Right lobe of liver (tissue), 6 donors: ENCODE data around the gene OR13J1. TPM values are rescaled to one million over a fixed set of nuclear protein-coding genes. Genes with fewer than 3 reads are reported as not detected.

Source experiments
- ATAC-seq, 4 donors: fragments of 200-7000 bp; cut with Tn5 transposase; one replicate each; pipeline ENCODE4 v1.9.1; 2020; ENCODE audit warnings: mild to moderate bottlenecking in 4 of 4, moderate library complexity in 4 of 4
- DNase-seq, 3 donors: peaks; one replicate each; pipeline ENCODE4 v3.0.0-alpha.2; 2020
- H3K27ac ChIP-seq, 3 donors: fragments of 200-600 bp; one replicate each; pipeline ENCODE4 v1.8.0; 2022
- H3K27me3 ChIP-seq, 2 donors: fragments of 200-600 bp; one replicate each; pipeline ENCODE4 v1.8.0; 2022
- H3K36me3 ChIP-seq, 4 donors: fragments of 200-600 bp; sonication (generic) in 1 of 4; one replicate each; pipeline versions ENCODE4 v1.5.1 to v1.8.0; 2017 to 2022; ENCODE audit warnings: control low read depth in 1 of 4
- H3K4me1 ChIP-seq, 4 donors: fragments of 200-600 bp; sonication (generic) in 1 of 4; one replicate each; pipeline versions ENCODE4 v1.5.1 to v1.8.0; 2017 to 2022; ENCODE audit warnings: control low read depth in 1 of 4
- H3K4me3 ChIP-seq, 3 donors: fragments of 200-600 bp; one replicate each; pipeline ENCODE4 v1.8.0; 2022
- H3K9me3 ChIP-seq, 4 donors: fragments of 200-600 bp; sonication (generic) in 1 of 4; one replicate each; pipeline versions ENCODE4 v1.5.1 to v1.8.0; 2017 to 2022; ENCODE audit warnings: control low read depth in 1 of 4
- POLR2A ChIP-seq: fragments of 450-650 bp; IDR thresholded peaks from one replicate; pipeline ENCODE4 v1.6.1; 2017; ENCODE audit warnings: antibody characterized with exemption, mild to moderate bottlenecking
- WGBS: methylation state at CpG from one replicate; pipeline ENCODE4 v1.1.6; 2018; ENCODE audit warnings: low coverage, low lambda C conversion rate; ENCODE audit not compliant: insufficient coverage; ENCODE audit errors: missing lambda C conversion rate; 5-methylcytosine and 5-hydroxymethylcytosine counted together
- intact Hi-C, 2 donors: fragments of 100-400 bp; cut with DNase I; formaldehyde crosslinking; loops; one replicate each; pipeline versions ENCODE4 v1.11.2 to v1.14.1; 2022
- total RNA-seq, 6 experiments: library from RNA; depleted of rRNA in 2 of 6; stranded (reverse); fragments of >200 nt in 2 of 6; fragmentation: NEBNext Ultra II Directional in 3 of 6; extraction: Animal tissue kit (Norgen Biotek cat#: 25700) in 3 of 6; gene quantifications; one replicate each; pipeline versions ENCODE4 v1.1.0 to v1.2.4, GENCODE V29; 2016 to 2023
- TF ChIP-seq, protein P1 (sequence below), 4 donors: fragments of 200-600 bp in 3 of 4; fragments of 450-650 bp in 1 of 4; IDR thresholded peaks; one replicate each; pipeline versions ENCODE4 v1.5.1 to v1.8.0; 2016 to 2022; ENCODE audit warnings: antibody characterized with exemption in 4 of 4, mild to moderate bottlenecking in 2 of 4
- donor health status: DM: no; HTN: yes; CAD: no.
- donor health status: DM: no; HTN: no; CAD: no.
- donor health status: DM: no; HTN: no; CAD: no.
- donor health status: DM: no; HTN: yes; CAD: no.
- donor health status: DM: no; HTN: yes; CAD: no.

Gene OR13J1
- total RNA-seq, 6 experiments from 2014 or later = not detected

DNA sequence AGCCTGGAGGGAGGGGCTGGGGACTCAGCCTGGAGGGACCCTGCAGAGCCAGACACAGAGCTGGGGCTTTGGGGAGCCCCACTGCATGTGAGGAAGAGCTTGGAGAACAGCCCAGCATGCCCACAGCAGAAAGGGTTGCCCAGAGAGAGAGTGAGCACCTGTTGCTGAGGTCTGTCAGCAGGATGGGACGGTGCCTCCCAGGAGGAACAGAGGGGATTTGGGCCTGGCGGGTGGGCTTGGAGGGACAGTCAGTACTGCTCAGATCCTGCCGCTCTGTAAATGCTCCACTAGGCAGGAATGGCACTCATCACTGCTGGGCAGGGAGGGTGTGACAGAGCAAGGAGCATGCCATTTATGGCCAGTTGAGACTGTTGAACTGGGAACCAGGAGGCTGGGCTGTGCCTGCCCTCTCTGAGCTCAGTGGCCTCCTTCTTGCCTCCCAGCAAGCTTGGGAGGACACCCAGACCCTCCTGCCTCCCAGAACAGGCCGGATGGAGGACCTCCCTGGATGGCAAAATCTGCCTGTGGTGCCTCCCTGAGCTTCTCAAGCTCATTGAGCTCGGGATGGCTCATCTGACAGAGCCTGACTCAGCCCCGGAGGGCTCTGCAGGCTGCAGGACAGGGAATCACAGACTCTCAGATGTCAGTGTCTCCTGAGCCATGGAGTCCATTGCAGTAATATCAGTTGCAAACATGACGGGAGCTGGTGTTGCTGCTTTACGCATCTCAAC lies 35.0 kb upstream of the OR13J1 start:
- Histone ChIP-seq H3K4me3 (no peak overlapping the region), H3K4me1 (peaks cover 0 to 41% (median 18%) of the 10 kb centered on the region in 4 donors), H3K9me3 (no peaks in the 10 kb centered on the region), H3K27ac (peak overlapping the region; percentile 58 to 67 (median 66)), H3K36me3 (no peaks in the 10 kb centered on the region), H3K27me3 (no peaks in the 10 kb centered on the region)
- DNase-seq (no peak), ATAC-seq (no peak)
- TF ChIP-seq, protein P1, sequence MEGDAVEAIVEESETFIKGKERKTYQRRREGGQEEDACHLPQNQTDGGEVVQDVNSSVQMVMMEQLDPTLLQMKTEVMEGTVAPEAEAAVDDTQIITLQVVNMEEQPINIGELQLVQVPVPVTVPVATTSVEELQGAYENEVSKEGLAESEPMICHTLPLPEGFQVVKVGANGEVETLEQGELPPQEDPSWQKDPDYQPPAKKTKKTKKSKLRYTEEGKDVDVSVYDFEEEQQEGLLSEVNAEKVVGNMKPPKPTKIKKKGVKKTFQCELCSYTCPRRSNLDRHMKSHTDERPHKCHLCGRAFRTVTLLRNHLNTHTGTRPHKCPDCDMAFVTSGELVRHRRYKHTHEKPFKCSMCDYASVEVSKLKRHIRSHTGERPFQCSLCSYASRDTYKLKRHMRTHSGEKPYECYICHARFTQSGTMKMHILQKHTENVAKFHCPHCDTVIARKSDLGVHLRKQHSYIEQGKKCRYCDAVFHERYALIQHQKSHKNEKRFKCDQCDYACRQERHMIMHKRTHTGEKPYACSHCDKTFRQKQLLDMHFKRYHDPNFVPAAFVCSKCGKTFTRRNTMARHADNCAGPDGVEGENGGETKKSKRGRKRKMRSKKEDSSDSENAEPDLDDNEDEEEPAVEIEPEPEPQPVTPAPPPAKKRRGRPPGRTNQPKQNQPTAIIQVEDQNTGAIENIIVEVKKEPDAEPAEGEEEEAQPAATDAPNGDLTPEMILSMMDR (IDR thresholded peaks at IDR 0.05) = no peak
- no peak for TF ChIP-seq POLR2A
- intact Hi-C loops = loop anchor here in 1 of 2 donors (5.0 kb wide), 1 partner anchor 37 kb away; no protein-coding TSS in a partner anchor
- WGBS = 68% methylated on average over 3 of the region's 8 CpGs

DNA sequence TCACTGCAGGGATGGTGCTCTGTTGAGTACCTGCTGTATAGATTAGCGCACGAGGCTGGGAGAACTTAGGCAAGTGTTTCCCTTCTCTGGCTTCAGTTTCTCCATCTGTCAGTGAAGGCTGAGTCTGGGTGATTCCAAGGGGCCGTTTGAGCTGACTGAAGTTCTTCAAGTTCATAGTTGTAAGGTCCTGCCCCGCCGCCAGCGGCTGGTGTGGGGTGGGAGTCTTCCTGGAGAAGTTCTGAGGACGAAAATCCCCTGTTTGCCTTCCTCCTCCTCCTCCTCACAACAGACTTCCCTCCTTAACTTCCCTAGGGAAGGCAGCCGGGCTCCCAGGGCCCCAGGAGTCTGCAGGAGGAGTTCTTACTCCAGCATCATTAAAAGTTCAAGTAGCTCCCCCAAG lies 34.1 kb upstream of the OR13J1 start:
- no peak for DNase-seq
- no peaks in the 10 kb centered on the region for H3K27me3 ChIP-seq
- H3K4me1 ChIP-seq = peaks cover 0 to 41% (median 18%) of the 10 kb centered on the region in 4 donors
- no peak overlapping the region for H3K4me3 ChIP-seq
- intact Hi-C loops = no loop called here
- TF ChIP-seq, protein P1 (IDR thresholded peaks at IDR 0.05) = no peak
- TF ChIP-seq POLR2A = no peak
- H3K36me3 ChIP-seq = no peaks in the 10 kb centered on the region
- no CpG with 5 or more reads among the region's 8 CpGs for WGBS
- no peak for ATAC-seq
- H3K9me3 ChIP-seq = no peaks in the 10 kb centered on the region
- no peak overlapping the region for H3K27ac ChIP-seq

DNA sequence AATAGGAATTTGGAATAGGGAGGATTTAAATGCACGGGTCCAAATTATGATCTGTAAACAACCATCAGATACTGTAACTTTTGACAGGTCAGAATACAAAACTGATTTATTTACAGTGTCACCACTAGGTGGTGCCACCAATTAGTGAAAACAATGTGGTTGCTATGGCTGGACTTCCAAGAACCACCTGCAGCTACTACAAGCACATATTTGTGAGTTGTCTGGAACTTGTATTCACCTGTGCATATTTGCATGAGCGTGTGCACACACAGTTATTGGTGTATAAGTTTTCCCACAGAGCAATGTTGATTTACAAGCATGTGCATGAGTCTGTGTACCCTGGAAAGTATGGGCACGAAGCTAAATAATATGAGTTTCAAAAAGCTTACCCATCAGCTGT lies 32.8 kb upstream of the OR13J1 start:
- H3K9me3 ChIP-seq = no peaks in the 10 kb centered on the region
- WGBS = 14% methylated on average over 3 of the region's 3 CpGs
- no peaks in the 10 kb centered on the region for H3K27me3 ChIP-seq
- H3K27ac ChIP-seq = no peak overlapping the region
- TF ChIP-seq, protein P1 (IDR thresholded peaks at IDR 0.05) = peak; percentile 72 to 92 (median 74)
- no peak for TF ChIP-seq POLR2A
- no peak for DNase-seq
- no peaks in the 10 kb centered on the region for H3K36me3 ChIP-seq
- intact Hi-C loops = no loop called here
- peak; percentile 27 to 56 (median 36) for ATAC-seq
- no peak overlapping the region for H3K4me3 ChIP-seq
- peaks cover 0 to 28% (median 18%) of the 10 kb centered on the region in 4 donors for H3K4me1 ChIP-seq

DNA sequence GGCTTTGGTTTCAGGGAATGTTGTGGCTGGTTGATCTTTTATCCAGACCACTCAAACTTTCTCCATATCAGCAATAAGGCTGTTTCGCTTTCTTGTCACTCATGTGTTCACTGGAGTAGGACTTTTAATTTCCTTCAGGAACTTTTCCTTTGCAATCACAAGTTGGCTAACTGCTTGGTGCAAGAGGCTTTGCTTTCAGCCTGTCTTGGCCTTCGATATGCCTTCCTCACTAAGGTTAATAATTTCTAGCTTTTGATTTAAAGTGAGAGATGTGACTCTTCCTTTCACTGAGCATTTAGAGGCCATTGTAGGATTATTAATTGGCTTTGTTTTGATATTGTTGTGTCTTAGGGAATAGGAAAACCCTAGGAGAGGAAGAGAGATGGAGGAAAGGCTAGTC lies 28.8 kb upstream of the OR13J1 start:
- intact Hi-C loops = no loop called here
- Histone ChIP-seq H3K4me1 (no peaks in the 10 kb centered on the region), H3K27me3 (no peaks in the 10 kb centered on the region), H3K27ac (no peak overlapping the region), H3K36me3 (no peaks in the 10 kb centered on the region), H3K9me3 (no peaks in the 10 kb centered on the region), H3K4me3 (no peak overlapping the region)
- WGBS = 50% methylated on average over 2 of the region's 2 CpGs
- ATAC-seq (no peak), DNase-seq (no peak)
- TF ChIP-seq POLR2A = no peak
- TF ChIP-seq, protein P1 (IDR thresholded peaks at IDR 0.05) = no peak
